Middle frontal gyrus (tissue), 1 donor: Measurements from ENCODE around the gene ATRN.

Experiments used
- DNase-seq: peaks from one replicate; pipeline ENCODE4 v3.0.0-alpha.2; 2015; ENCODE audit warnings: low spot score; ENCODE audit errors: extremely low spot score

The ATRN gene

GRCh38 chr20:3673221-3674070 is 202.6 kb downstream of the ATRN start:
- DNase-seq, result no peak

GRCh38 chr20:3674447-3674846 is 203.6 kb downstream of the ATRN start:
- DNase-seq, result no peak

GRCh38 chr20:3674995-3675900 is 204.4 kb downstream of the ATRN start:
- no peak for DNase-seq

- no peak for DNase-seq
Measured at GRCh38 chr20:3677733-3678132, 206.9 kb downstream of the ATRN start.

GRCh38 chr20:3678198-3678597 is 207.4 kb downstream of the ATRN start:
- no peak for DNase-seq

GRCh38 chr20:3678856-3679720 is 208.3 kb downstream of the ATRN start:
- no peak for DNase-seq

- DNase-seq, result no peak
Measured at GRCh38 chr20:3679749-3680700, 209.2 kb downstream of the ATRN start.

- no peak for DNase-seq
Measured at GRCh38 chr20:3680701-3681351, 210.0 kb downstream of the ATRN start.

- no peak for DNase-seq
Measured at GRCh38 chr20:3681352-3681930, 210.6 kb downstream of the ATRN start.

- DNase-seq, result no peak
Measured at GRCh38 chr20:3681931-3682781, 211.3 kb downstream of the ATRN start, which contains the start of gene ADAM33. Gene ADAM33 (minus strand): TSS chr20:3682010. CDS start chr20:3682004, 6 bp downstream.

GRCh38 chr20:3685341-3685740 is 214.5 kb downstream of the ATRN start:
- DNase-seq, result no peak

GRCh38 chr20:3686421-3686820 is 215.6 kb downstream of the ATRN start:
- no peak for DNase-seq

- DNase-seq, result peak; percentile 12
Measured at GRCh38 chr20:3686867-3687321, 216.1 kb downstream of the ATRN start.

GRCh38 chr20:3687655-3688054 is 216.8 kb downstream of the ATRN start:
- DNase-seq, result no peak

- DNase-seq, result no peak
Measured at GRCh38 chr20:3689978-3690377, 219.2 kb downstream of the ATRN start.

- DNase-seq, result no peak
Measured at GRCh38 chr20:3690413-3690812, 219.6 kb downstream of the ATRN start.

- no peak for DNase-seq
Measured at GRCh38 chr20:3691306-3691705, 220.5 kb downstream of the ATRN start.

GRCh38 chr20:3691897-3692296 is 221.1 kb downstream of the ATRN start:
- DNase-seq, result no peak
